Astrocyte (in vitro differentiated cells and primary cell): ENCODE data around the gene VARS2. TPM values are rescaled to one million over a fixed set of nuclear protein-coding genes. Genes with fewer than 3 reads are reported as not detected.

Experiments
- DNase-seq: peaks from one replicate; pipeline ENCODE4 v3.0.0-alpha.2; 2010; ENCODE audit warnings: low read depth
- FAIRE-seq: peaks from 2 replicates; lab custom pipeline; 2011; peaks lifted over from hg19 to GRCh38; lab: Jason Lieb, UNC
- H2AFZ ChIP-seq: 2 replicates; pipeline ENCODE4 v1.6.0; 2012; ENCODE audit warnings: low read depth, low read length, inconsistent platforms
- H3K27ac ChIP-seq: 2 replicates; pipeline ENCODE4 v1.5.1; 2011; ENCODE audit warnings: low read depth, low read length, inconsistent platforms
- H3K27me3 ChIP-seq: 2 replicates; pipeline ENCODE4 v1.6.0; 2011; ENCODE audit warnings: low read length, inconsistent platforms; ENCODE audit not compliant: insufficient read depth
- H3K36me3 ChIP-seq: 2 replicates; pipeline ENCODE4 v1.5.1; 2011; ENCODE audit warnings: low read length, inconsistent platforms; ENCODE audit not compliant: insufficient read depth
- H3K4me1 ChIP-seq: 2 replicates; pipeline ENCODE4 v1.5.1; 2011; ENCODE audit warnings: low read length, inconsistent platforms; ENCODE audit not compliant: insufficient read depth
- H3K4me2 ChIP-seq: 2 replicates; pipeline ENCODE4 v1.6.0; 2012; ENCODE audit warnings: low read length, inconsistent platforms
- H3K4me3 ChIP-seq: 2 replicates; pipeline ENCODE4 v1.5.1; 2011; ENCODE audit warnings: low read depth, mild to moderate bottlenecking, low read length, inconsistent platforms; ENCODE audit not compliant: insufficient read depth
- H3K79me2 ChIP-seq: 2 replicates; pipeline ENCODE4 v1.6.0; 2012; ENCODE audit warnings: mild to moderate bottlenecking, low read length, inconsistent platforms; ENCODE audit not compliant: insufficient read depth
- H3K9ac ChIP-seq: 2 replicates; pipeline ENCODE4 v1.6.0; 2012; ENCODE audit warnings: mild to moderate bottlenecking, low read length, inconsistent platforms
- H3K9me3 ChIP-seq: 2 replicates; pipeline ENCODE4 v1.5.1; 2012; ENCODE audit warnings: low read depth, mild to moderate bottlenecking, low read length, inconsistent platforms; ENCODE audit not compliant: insufficient read depth
- H4K20me1 ChIP-seq: 2 replicates; pipeline ENCODE4 v1.6.0; 2012; ENCODE audit warnings: low read length, inconsistent platforms; ENCODE audit not compliant: insufficient read depth
- H3K27ac Mint-ChIP-seq: one replicate; pipeline ENCODE4 v1.8.0; 2021; ENCODE audit warnings: mild to moderate bottlenecking, mixed read lengths; ENCODE audit not compliant: unreplicated experiment
- H3K27me3 Mint-ChIP-seq: one replicate; pipeline ENCODE4 v1.8.0; 2021; ENCODE audit warnings: low read depth, mixed read lengths; ENCODE audit not compliant: unreplicated experiment
- H3K36me3 Mint-ChIP-seq: one replicate; pipeline ENCODE4 v1.8.0; 2021; ENCODE audit warnings: low read depth, mixed read lengths; ENCODE audit not compliant: unreplicated experiment
- H3K4me1 Mint-ChIP-seq: one replicate; pipeline ENCODE4 v1.8.0; 2021; ENCODE audit warnings: low read depth, mixed read lengths; ENCODE audit not compliant: unreplicated experiment
- H3K4me3 Mint-ChIP-seq: one replicate; pipeline ENCODE4 v1.8.0; 2021; ENCODE audit warnings: mild to moderate bottlenecking, moderate library complexity, mixed read lengths; ENCODE audit not compliant: unreplicated experiment
- H3K9me3 Mint-ChIP-seq: one replicate; pipeline ENCODE4 v1.8.0; 2021; ENCODE audit warnings: mild to moderate bottlenecking, mixed read lengths; ENCODE audit not compliant: unreplicated experiment
- CTCF ChIP-seq: IDR thresholded peaks from 2 replicates; pipeline ENCODE4 v1.5.1; 2011; ENCODE audit warnings: low read depth, mild to moderate bottlenecking, inconsistent platforms, low read length, moderate library complexity; ENCODE audit not compliant: insufficient read depth
- EZH2 ChIP-seq: IDR thresholded peaks from 2 replicates; pipeline ENCODE4 v1.6.1; 2012; ENCODE audit warnings: mild to moderate bottlenecking, low read length, inconsistent platforms; ENCODE audit not compliant: insufficient read depth
- total RNA-seq: library from RNA; stranded (reverse); gene quantifications from 2 replicates; pipeline ENCODE4 v1.2.1, GENCODE V29; 2021

Gene VARS2
- total RNA-seq, 1 donor from 2014 or later: 19.8 TPM

GRCh38 chr6:30887901-30888815 is 25.9 kb upstream of the VARS2 start:
- FAIRE-seq (no peak), DNase-seq (peak; percentile 47)
- H2AFZ ChIP-seq: no peak overlapping the region
- H3K4me3 ChIP-seq: no peak overlapping the region
- no peaks in the 10 kb centered on the region for H3K36me3 ChIP-seq
- H4K20me1 ChIP-seq: peaks cover 13% of the 10 kb centered on the region
- no peaks in the 10 kb centered on the region for H3K9me3 ChIP-seq
- H3K9me3 Mint-ChIP-seq: no peaks in the 10 kb centered on the region
- H3K27ac Mint-ChIP-seq: peak overlapping the region; percentile 63
- peaks cover 26% of the 10 kb centered on the region for H3K36me3 Mint-ChIP-seq
- peak overlapping the region; percentile 68 for H3K4me2 ChIP-seq
- H3K4me1 Mint-ChIP-seq: peaks cover 43% of the 10 kb centered on the region
- H3K9ac ChIP-seq: peak overlapping the region; percentile 65
- no peak for TF ChIP-seq CTCF
- TF ChIP-seq EZH2: no peak
- H3K4me3 Mint-ChIP-seq: peak overlapping the region; percentile 47
- H3K79me2 ChIP-seq: peaks cover 54% of the 10 kb centered on the region
- peak overlapping the region; percentile 66 for H3K27ac ChIP-seq
- H3K4me1 ChIP-seq: peaks cover 51% of the 10 kb centered on the region
- no peaks in the 10 kb centered on the region for H3K27me3 Mint-ChIP-seq
- no peaks in the 10 kb centered on the region for H3K27me3 ChIP-seq

- Mint-ChIP-seq H3K9me3 (no peaks in the 10 kb centered on the region), H3K4me3 (no peak overlapping the region), H3K27ac (no peak overlapping the region), H3K4me1 (peaks cover 41% of the 10 kb centered on the region), H3K36me3 (peaks cover 26% of the 10 kb centered on the region), H3K27me3 (no peaks in the 10 kb centered on the region)
- TF ChIP-seq CTCF: no peak
- Histone ChIP-seq H3K27me3 (no peaks in the 10 kb centered on the region), H4K20me1 (peaks cover 16% of the 10 kb centered on the region), H3K4me2 (peak overlapping the region; percentile 68), H3K79me2 (peaks cover 54% of the 10 kb centered on the region), H3K4me1 (peaks cover 45% of the 10 kb centered on the region), H3K27ac (no peak overlapping the region), H3K9me3 (no peaks in the 10 kb centered on the region), H2AFZ (no peak overlapping the region), H3K4me3 (no peak overlapping the region), H3K9ac (peak overlapping the region; percentile 65), H3K36me3 (no peaks in the 10 kb centered on the region)
- DNase-seq (no peak), FAIRE-seq (no peak)
Measured at GRCh38 chr6:30888816-30889495, 25.1 kb upstream of the VARS2 start.
